ENCODE data around the gene TMEM130. TPM values are rescaled to one million over a fixed set of nuclear protein-coding genes. Genes with fewer than 3 reads are reported as not detected.

TMEM130 gene
- polyA plus RNA-seq, 2 of the 4 experiments (the other 2 are of a cell fraction) = 0.25 to 0.41 TPM

DNA sequence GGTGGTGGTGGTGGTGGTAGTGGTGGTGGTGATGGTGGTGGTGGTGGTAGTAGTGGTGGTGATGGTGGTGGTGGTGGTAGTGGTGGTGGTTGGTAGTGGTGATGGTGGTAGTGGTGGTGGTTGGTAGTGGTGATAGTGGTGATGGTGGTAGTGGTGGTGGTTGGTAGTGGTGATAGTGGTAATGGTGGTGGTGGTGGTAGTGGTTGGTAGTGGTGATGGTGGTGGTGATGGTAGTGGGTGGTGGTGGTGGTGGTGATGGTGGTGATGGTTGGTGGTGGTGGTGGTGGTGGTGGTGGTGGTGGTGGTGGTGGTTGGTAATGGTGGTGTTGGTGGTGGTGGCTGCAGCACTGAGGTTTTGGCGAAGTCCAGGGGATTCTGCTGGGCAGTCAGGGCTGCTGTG lies 58.5 kb downstream of the TMEM130 start:
- DNase-seq (ENCODE audit: low read depth in 1 of 2, low spot score in 1 of 2) (no peak), FAIRE-seq (peak; percentile 83), ATAC-seq (0 out of 6 replicates have a peak, but pooled peaks of 1 of the 2 experiments have one; percentile 46)
- no peak overlapping the region for H3K4me3 ChIP-seq
- ChIA-PET CTCF (interaction anchor here (3.7 kb wide), 1 partner anchor 66 kb away, joined by 13 read pairs; no protein-coding TSS in a partner anchor), POLR2A (no interaction called here)
- no peak overlapping the region for H3K27ac ChIP-seq
- H3K4me1 ChIP-seq = no peaks in the 10 kb centered on the region
- TF ChIP-seq, protein P1, sequence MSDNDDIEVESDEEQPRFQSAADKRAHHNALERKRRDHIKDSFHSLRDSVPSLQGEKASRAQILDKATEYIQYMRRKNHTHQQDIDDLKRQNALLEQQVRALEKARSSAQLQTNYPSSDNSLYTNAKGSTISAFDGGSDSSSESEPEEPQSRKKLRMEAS (IDR thresholded peaks at IDR 0.05) = no peak
- TF ChIP-seq ZSCAN20 (CRISPR knock-in tag; IDR thresholded peaks at IDR 0.05) (no peak), MAZ (IDR thresholded peaks at IDR 0.05; ENCODE audit: borderline replicate concordance, low read depth, low read length) (no peak), POLR2AphosphoS2 (conservative IDR thresholded peaks at IDR 0.05; ENCODE audit: low read length) (no peak), MYC (IDR thresholded peaks at IDR 0.05; ENCODE audit: borderline replicate concordance, low read length) (no peak), FOXS1 (CRISPR knock-in tag; IDR thresholded peaks at IDR 0.05) (no peak)
- TF ChIP-seq, protein P2, sequence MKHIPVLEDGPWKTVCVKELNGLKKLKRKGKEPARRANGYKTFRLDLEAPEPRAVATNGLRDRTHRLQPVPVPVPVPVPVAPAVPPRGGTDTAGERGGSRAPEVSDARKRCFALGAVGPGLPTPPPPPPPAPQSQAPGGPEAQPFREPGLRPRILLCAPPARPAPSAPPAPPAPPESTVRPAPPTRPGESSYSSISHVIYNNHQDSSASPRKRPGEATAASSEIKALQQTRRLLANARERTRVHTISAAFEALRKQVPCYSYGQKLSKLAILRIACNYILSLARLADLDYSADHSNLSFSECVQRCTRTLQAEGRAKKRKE (CRISPR knock-in tag; IDR thresholded peaks at IDR 0.05; ENCODE audit: low read depth) = no peak
- peaks cover 4% of the 10 kb centered on the region; the same call in 2 of the 3 replicates for H3K9me3 ChIP-seq
- H3K4me2 ChIP-seq = no peak overlapping the region
- 8% methylated on average over 1 of the region's 1 CpG for WGBS (ENCODE audit: missing lambda C conversion rate)

GRCh38 chr7:98810153-98810802 lies 59.5 kb downstream of the TMEM130 start:
- no peak overlapping the region for H3K4me3 ChIP-seq
- peaks cover 4% of the 10 kb centered on the region; the same call in 2 of the 3 replicates for H3K9me3 ChIP-seq
- ATAC-seq (no peak), FAIRE-seq (no peak), DNase-seq (ENCODE audit: low read depth in 1 of 2, low spot score in 1 of 2) (no peak)
- 45% methylated on average over 9 of the region's 9 CpGs for WGBS (ENCODE audit: missing lambda C conversion rate)
- no peak for TF ChIP-seq HOXB13 (CRISPR knock-in tag; IDR thresholded peaks at IDR 0.05; ENCODE audit: low read depth)
- TF ChIP-seq CBX8 (IDR thresholded peaks at IDR 0.05) = no peak
- TF ChIP-seq JUNB (IDR thresholded peaks at IDR 0.05) = no peak
- no peak for TF ChIP-seq HOXB5 (CRISPR knock-in tag; IDR thresholded peaks at IDR 0.05)
- H3K27ac ChIP-seq = no peak overlapping the region
- CTCF ChIA-PET = interaction anchor here (0.8 to 3.7 kb wide), 3 partner anchors 12 to 65 kb away, joined by 3 to 13 read pairs (median 4); no protein-coding TSS in a partner anchor
- no peaks in the 10 kb centered on the region for H3K4me1 ChIP-seq
- POLR2A ChIA-PET = interaction anchor here (0.6 kb wide), 1 partner anchor 220 kb away, joined by 5 read pairs; no protein-coding TSS in a partner anchor
- no peak overlapping the region for H3K4me2 ChIP-seq

DNA sequence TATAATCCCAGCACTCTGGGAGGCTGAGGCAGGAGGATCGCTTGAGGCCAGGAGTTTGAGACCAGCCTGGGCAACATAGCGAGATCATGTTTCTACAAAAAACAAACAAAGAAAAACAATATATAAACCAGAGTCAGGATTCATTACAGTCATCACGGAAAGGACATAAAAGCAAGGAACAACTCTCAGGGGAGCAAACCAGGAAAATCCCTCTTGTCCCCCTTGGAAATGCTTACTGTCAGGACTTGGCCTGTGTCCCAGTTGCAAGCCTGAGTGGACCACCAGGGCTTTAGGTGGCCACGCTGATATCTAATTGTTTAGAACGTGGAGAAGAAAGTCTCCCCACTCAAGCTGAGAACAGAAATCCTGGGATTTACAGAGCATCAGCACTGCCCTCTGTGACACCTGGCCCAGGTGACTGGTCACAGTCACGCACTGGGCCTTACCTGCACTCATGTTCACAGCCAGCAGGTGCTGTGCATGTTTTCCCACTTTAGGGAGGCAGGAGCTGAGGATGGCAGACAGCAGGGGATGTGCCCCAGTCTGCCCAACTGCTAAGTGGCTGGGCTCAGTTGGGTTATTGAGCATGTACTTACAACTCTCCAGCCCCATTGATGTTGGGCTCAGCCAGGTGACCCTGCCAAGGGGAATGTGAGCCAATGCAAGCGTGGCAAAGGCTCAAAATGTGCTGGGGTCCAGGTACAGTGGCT lies 60.9 kb downstream of the TMEM130 start:
- ATAC-seq = no peak
- CTCF ChIA-PET = interaction anchor here (1.1 to 3.7 kb wide), 2 partner anchors 14 to 63 kb away, joined by 3 to 13 read pairs; no protein-coding TSS in a partner anchor

More for the DNA sequence above, 60.9 kb downstream of the TMEM130 start:
- no peak for DNase-seq (ENCODE audit: low read depth in 1 of 2, low spot score in 1 of 2)
- Histone ChIP-seq H3K4me3 (no peak overlapping the region), H3K27ac (no peak overlapping the region), H3K9me3 (peaks cover 4% of the 10 kb centered on the region; the same call in 2 of the 3 replicates), H3K4me2 (no peak overlapping the region), H3K4me1 (no peaks in the 10 kb centered on the region)
- no peak for FAIRE-seq
- POLR2A ChIA-PET = no interaction called here
- 57% methylated on average over 7 of the region's 7 CpGs for WGBS (ENCODE audit: missing lambda C conversion rate)
- no peak for TF ChIP-seq HOXB13 (CRISPR knock-in tag; IDR thresholded peaks at IDR 0.05; ENCODE audit: low read depth)
- TF ChIP-seq RNF2 (IDR thresholded peaks at IDR 0.05; ENCODE audit: borderline replicate concordance, low read depth) = no peak
- TF ChIP-seq, protein P3, sequence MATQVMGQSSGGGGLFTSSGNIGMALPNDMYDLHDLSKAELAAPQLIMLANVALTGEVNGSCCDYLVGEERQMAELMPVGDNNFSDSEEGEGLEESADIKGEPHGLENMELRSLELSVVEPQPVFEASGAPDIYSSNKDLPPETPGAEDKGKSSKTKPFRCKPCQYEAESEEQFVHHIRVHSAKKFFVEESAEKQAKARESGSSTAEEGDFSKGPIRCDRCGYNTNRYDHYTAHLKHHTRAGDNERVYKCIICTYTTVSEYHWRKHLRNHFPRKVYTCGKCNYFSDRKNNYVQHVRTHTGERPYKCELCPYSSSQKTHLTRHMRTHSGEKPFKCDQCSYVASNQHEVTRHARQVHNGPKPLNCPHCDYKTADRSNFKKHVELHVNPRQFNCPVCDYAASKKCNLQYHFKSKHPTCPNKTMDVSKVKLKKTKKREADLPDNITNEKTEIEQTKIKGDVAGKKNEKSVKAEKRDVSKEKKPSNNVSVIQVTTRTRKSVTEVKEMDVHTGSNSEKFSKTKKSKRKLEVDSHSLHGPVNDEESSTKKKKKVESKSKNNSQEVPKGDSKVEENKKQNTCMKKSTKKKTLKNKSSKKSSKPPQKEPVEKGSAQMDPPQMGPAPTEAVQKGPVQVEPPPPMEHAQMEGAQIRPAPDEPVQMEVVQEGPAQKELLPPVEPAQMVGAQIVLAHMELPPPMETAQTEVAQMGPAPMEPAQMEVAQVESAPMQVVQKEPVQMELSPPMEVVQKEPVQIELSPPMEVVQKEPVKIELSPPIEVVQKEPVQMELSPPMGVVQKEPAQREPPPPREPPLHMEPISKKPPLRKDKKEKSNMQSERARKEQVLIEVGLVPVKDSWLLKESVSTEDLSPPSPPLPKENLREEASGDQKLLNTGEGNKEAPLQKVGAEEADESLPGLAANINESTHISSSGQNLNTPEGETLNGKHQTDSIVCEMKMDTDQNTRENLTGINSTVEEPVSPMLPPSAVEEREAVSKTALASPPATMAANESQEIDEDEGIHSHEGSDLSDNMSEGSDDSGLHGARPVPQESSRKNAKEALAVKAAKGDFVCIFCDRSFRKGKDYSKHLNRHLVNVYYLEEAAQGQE (IDR thresholded peaks at IDR 0.05) = no peak
- no peak for TF ChIP-seq CBX2 (IDR thresholded peaks at IDR 0.05; ENCODE audit: borderline replicate concordance, low read depth)
- TF ChIP-seq ZFP36 (IDR thresholded peaks at IDR 0.05; ENCODE audit: borderline replicate concordance, partially characterized antibody) = no peak
- no peak for TF ChIP-seq CHD2 (IDR thresholded peaks at IDR 0.05; ENCODE audit: low read length, partially characterized antibody)
- no peak for TF ChIP-seq EHMT2 (IDR thresholded peaks at IDR 0.05; ENCODE audit: low read depth)
- no peak for TF ChIP-seq PHF8 (IDR thresholded peaks at IDR 0.05; ENCODE audit: borderline replicate concordance, low read depth)
- TF ChIP-seq ZC3H11A (IDR thresholded peaks at IDR 0.05) = no peak
- TF ChIP-seq SREBF2 (IDR thresholded peaks at IDR 0.05) = no peak
- TF ChIP-seq HOXB5 (CRISPR knock-in tag; IDR thresholded peaks at IDR 0.05) = no peak
- no peak for TF ChIP-seq SMC3 (IDR thresholded peaks at IDR 0.05)

Measured in A549 (cell line).